Stimulated activated CD8-positive, alpha-beta memory T cell treated with anti-CD3 and anti-CD28 coated beads, Interleukin-15, amount 100 ng/mL, for 48 hours (primary cell): ENCODE data around the gene AJM1.

Experiments used
- DNase-seq, 2 donors: peaks; one replicate each; pipeline ENCODE4 v3.0.0-alpha.2; 2020; ENCODE audit warnings: low read depth in 2 of 2

The AJM1 gene

GRCh38 chr9:136845465-136846260, 3.4 kb downstream of the AJM1 start:
- no peak for DNase-seq

GRCh38 chr9:136846376-136847087, 4.3 kb downstream of the AJM1 start:
- no peak for DNase-seq

DNA sequence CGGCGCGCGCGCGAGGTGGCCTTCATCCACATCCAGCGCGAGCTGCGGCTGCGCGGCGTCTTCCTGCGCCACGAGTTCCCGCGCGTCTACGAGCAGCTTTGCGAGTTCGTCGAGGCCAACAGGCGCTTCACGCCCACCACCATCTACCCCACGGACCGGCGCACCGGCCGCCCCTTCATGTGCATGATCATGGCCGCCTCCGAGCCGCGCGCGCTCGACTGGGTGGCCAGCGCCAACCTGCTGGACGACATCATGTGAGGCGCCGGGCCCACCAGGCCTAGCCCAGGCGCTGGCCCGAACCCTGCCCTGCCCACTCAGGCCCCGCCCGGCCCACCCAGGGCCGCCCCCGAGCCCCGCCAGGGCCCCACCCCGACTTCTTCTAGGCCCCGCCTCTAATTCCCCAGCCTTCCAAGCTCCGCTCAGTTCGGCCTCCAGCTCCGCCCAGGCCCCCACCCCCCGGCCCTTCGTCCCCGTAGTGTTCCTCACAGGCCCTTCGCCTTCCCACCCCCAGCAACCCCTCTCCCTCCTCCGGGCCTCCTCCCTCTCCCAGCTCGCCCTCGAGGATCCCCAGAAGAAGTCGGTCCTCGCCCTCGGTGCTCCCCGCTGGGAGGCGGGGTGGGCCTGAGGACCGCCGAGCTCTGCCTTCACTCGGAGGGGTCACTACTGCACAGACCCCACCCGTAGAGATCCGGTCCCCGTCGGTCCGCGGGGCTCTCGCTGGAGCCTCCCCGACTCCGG, 5.0 kb downstream of the AJM1 start:
- no peak for DNase-seq

DNA sequence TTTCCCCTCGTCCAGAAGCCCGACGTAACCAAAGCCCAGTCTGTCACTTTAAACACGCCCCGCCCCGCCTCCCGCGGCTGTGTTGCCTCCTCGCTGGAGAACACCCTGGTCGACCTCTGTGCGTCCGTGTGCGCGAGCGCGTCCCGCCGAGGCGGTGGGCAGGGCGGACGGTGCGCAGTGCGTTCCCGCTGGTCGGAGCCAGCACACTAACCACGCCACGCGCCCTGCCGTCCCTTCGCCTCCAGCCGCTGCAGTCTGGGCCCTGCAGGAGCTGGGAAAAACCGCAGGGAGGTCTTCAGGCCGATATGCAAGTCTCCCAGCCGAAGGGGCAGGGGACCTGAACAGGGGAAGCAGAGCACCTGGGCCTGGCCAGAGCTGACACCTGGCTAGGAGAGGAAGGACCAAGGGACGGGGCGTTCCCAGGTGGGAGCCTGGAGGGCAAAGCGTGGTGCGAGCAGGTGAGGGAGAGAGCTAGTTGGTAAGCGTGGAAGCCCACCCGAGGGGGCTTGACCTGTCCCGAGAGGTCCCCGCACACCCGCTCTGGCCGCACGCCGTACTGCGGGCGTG, 5.6 kb downstream of the AJM1 start:
- DNase-seq = peak; percentile 78 to 81

GRCh38 chr9:136848393-136849037, 6.2 kb downstream of the AJM1 start:
- no peak for DNase-seq

GRCh38 chr9:136849038-136849959, 7.0 kb downstream of the AJM1 start, which contains the start of gene PHPT1:
Gene PHPT1 (plus strand): TSS chr9:136849409. CDS start chr9:136849431, 22 bp downstream.
- DNase-seq = peak; percentile 96 to 97

GRCh38 chr9:136849960-136850865, 7.9 kb downstream of the AJM1 start:
- DNase-seq = no peak

- DNase-seq = no peak
These were observed 8.8 kb downstream of the AJM1 start for GRCh38 chr9:136850866-136851775.

DNA sequence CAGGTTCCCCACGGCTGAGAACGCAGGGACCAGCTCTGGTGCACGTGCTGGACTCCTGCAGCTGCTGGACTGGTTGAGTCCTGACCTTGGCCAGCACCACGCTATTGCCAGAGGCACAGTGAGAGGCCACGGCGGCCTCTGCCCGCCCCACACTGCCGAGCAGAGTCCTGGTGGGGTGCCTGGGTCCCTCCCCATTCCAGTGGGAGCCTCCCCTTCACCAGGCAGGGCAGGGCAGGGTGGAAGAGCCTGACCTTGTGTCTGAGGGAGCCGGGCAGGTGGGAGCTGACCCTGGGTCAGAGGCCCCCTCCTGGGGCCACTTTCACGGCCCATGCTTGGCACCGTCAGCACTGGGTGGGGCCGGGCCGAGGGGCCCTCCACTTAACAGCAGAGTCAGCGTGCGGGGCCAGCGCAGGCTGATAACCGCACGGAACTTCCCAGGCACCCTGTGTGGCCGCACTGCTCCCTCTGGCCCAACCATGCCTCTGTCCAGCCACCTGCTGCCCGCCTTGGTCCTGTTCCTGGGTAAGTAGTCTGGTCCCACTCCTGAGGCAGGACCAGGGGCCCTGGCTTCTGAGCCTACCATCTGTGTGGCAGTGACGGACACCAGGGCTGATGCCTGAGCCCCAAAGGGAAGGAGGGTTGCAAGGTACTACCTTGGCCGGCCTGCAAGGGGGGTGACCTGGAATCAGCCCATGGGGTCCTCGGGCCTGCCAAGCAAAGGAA, 9.8 kb downstream of the AJM1 start, which contains the start of gene MAMDC4:
Gene MAMDC4, plus strand, starts transcription at position 406 of the 723 bp plus-strand sequence. Its CDS starts 71 bp downstream, at position 477.
- no peak for DNase-seq

- DNase-seq = no peak
These were observed 10.7 kb downstream of the AJM1 start for GRCh38 chr9:136852664-136853595.

GRCh38 chr9:136853596-136854112, 11.4 kb downstream of the AJM1 start:
- no peak for DNase-seq

DNA sequence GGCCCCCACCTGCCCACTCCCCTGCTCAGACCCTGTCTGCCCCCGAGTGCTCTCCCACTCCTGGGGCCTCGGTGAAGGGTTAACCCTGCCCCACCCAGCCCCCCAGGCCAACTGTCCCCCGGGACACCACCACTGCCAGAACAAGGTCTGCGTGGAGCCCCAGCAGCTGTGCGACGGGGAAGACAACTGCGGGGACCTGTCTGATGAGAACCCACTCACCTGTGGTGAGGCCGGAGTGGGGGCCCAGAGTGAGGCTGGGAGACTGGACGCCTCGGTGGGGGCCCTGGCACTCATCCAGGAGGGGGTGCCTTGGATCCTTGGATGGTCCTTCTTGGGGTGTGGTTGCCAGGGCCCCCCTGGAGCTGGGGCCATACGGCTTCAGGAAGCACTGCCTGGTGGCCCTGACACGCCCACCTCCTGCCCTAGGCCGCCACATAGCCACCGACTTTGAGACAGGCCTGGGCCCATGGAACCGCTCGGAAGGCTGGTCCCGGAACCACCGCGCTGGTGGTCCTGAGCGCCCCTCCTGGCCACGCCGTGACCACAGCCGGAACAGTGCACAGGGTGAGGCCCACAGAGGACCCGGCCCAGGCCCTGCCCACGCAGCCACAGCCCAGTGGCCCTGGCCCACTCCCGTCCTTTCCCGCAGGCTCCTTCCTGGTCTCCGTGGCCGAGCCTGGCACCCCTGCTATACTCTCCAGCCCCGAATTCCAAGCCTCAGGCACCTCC, 12.0 kb downstream of the AJM1 start:
- no peak for DNase-seq

DNA sequence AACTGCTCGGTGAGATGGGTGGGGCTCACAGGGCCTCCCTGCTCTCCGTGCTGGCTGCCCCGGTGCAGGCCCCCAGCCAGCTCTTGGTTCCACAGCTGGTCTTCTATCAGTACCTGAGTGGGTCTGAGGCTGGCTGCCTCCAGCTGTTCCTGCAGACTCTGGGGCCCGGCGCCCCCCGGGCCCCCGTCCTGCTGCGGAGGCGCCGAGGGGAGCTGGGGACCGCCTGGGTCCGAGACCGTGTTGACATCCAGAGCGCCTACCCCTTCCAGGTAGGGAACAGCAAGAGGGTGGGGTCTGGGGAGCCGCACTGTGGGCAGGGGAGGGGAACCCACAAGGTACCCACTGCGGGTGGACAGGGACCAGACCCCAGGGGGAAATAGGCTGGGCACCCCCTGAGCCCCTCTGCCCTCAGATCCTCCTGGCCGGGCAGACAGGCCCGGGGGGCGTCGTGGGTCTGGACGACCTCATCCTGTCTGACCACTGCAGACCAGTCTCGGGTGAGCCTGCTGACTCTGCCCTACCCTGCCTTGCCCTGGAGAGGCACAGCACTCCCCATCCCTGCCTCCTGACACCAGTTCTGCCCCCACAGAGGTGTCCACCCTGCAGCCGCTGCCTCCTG, 12.7 kb downstream of the AJM1 start:
- no peak for DNase-seq

DNA sequence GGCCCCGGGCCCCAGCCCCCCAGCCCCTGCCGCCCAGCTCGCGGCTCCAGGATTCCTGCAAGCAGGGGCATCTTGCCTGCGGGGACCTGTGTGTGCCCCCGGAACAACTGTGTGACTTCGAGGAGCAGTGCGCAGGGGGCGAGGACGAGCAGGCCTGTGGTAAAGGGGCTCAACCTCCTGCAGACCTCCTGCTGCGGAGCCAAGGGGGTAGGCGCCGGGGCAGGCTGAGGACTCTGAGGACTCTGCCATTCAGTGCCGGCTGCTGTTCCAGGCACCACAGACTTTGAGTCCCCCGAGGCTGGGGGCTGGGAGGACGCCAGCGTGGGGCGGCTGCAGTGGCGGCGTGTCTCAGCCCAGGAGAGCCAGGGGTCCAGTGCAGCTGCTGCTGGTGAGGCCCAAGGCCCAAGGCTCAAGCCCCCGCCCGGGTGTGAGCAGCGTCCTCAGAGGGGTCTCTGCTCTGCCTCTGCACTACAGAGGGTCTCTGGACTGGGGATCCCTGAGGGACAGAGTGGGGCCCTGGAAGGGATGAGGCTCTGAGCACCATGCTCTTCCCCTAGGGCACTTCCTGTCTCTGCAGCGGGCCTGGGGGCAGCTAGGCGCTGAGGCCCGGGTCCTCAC, 13.3 kb downstream of the AJM1 start:
- no peak for DNase-seq

- no peak for DNase-seq
These were observed 13.8 kb downstream of the AJM1 start for GRCh38 chr9:136856079-136856476.
